GM23338 (cell line): ENCODE measurements around the gene NUP205. TPM values are rescaled to one million over a fixed set of nuclear protein-coding genes. Genes with fewer than 3 reads are reported as not detected.

Source experiments
- ATAC-seq: fragments of 200-7000 bp; cut with Tn5 transposase; 3 replicates; pipeline ENCODE4 v1.9.1; 2020
- DNase-seq: peaks from one replicate; pipeline ENCODE4 v3.0.0-alpha.2; 2015; ENCODE audit warnings: low spot score
- H2AFZ ChIP-seq: fragments of 200-600 bp; sonication (generic); 2 replicates; pipeline ENCODE4 v1.8.0; 2016; ENCODE audit warnings: antibody characterized with exemption, mild to moderate bottlenecking, moderate library complexity
- H3F3A ChIP-seq: fragments of 200-600 bp; sonication (generic); replicated peaks from 2 replicates; pipeline ENCODE4 v1.8.0; 2017; ENCODE audit warnings: antibody characterized with exemption, mixed run types, low read depth
- H3K27ac ChIP-seq: fragments of 200-600 bp; sonication (generic); 2 replicates; pipeline ENCODE4 v1.6.1; 2016; ENCODE audit warnings: low read depth
- H3K27me3 ChIP-seq: fragments of 200-600 bp; sonication (generic); 2 replicates; pipeline ENCODE4 v1.8.0; 2016; ENCODE audit warnings: mild to moderate bottlenecking, mixed run types, moderate library complexity; ENCODE audit not compliant: insufficient read depth
- H3K36me3 ChIP-seq: fragments of 200-600 bp; sonication (generic); 2 replicates; pipeline ENCODE4 v1.8.0; 2016; ENCODE audit warnings: mild to moderate bottlenecking; ENCODE audit not compliant: insufficient read depth
- H3K4me1 ChIP-seq: fragments of 200-600 bp; sonication (generic); 2 replicates; pipeline ENCODE4 v1.8.0; 2016; ENCODE audit warnings: mild to moderate bottlenecking, moderate library complexity; ENCODE audit not compliant: insufficient read depth
- H3K4me2 ChIP-seq: fragments of 200-600 bp; sonication (generic); 2 replicates; pipeline ENCODE4 v1.7.1; 2017; ENCODE audit warnings: mixed run types
- H3K4me3 ChIP-seq: fragments of 200-600 bp; sonication (generic); 2 replicates; pipeline ENCODE4 v1.6.1; 2016; ENCODE audit warnings: mixed run types
- H3K79me2 ChIP-seq: fragments of 200-600 bp; sonication (generic); replicated peaks from 2 replicates; pipeline ENCODE4 v1.8.0; 2017; ENCODE audit warnings: mild to moderate bottlenecking; ENCODE audit not compliant: insufficient read depth
- H3K9me2 ChIP-seq: fragments of 200-600 bp; sonication (generic); 2 replicates; pipeline ENCODE4 v1.8.0; 2017; ENCODE audit not compliant: insufficient read depth
- H4K20me1 ChIP-seq: fragments of 200-600 bp; sonication (generic); replicated peaks from 2 replicates; pipeline ENCODE4 v1.8.0; 2017; ENCODE audit warnings: mild to moderate bottlenecking; ENCODE audit not compliant: insufficient read depth
- H3K27ac Mint-ChIP-seq: 2 replicates; pipeline ENCODE4 v1.8.0; 2020; ENCODE audit warnings: inconsistent platforms, mild to moderate bottlenecking, moderate library complexity, mixed read lengths
- H3K27me3 Mint-ChIP-seq: 3 replicates; pipeline ENCODE4 v1.8.0; 2022; ENCODE audit warnings: low read depth, mild to moderate bottlenecking, moderate library complexity, mixed read lengths, inconsistent platforms; ENCODE audit not compliant: insufficient read depth, poor library complexity
- H3K36me3 Mint-ChIP-seq: 3 replicates; pipeline ENCODE4 v1.8.0; 2021; ENCODE audit warnings: low read depth, mild to moderate bottlenecking, inconsistent platforms, moderate library complexity, mixed read lengths
- H3K4me1 Mint-ChIP-seq: 3 replicates; pipeline ENCODE4 v1.8.0; 2020; ENCODE audit warnings: mild to moderate bottlenecking, inconsistent platforms, mixed read lengths
- H3K4me3 Mint-ChIP-seq: 3 replicates; pipeline ENCODE4 v1.8.0; 2021; ENCODE audit warnings: moderate library complexity, mild to moderate bottlenecking, inconsistent platforms, mixed read lengths
- H3K9me3 Mint-ChIP-seq: 3 replicates; pipeline ENCODE4 v1.8.0; 2020; ENCODE audit warnings: moderate library complexity, mild to moderate bottlenecking, inconsistent platforms, mixed read lengths
- CREB1 ChIP-seq: fragments of 250-450 bp; sonication (Bioruptor Pico); IDR thresholded peaks from 2 replicates; pipeline ENCODE4 v1.5.0; 2020; ENCODE audit warnings: low read depth, mild to moderate bottlenecking, moderate library complexity
- CTCF ChIP-seq, 2 experiments: fragments of 200-600 bp in 1 of 2; sonication (generic) in 1 of 2; conservative IDR thresholded peaks; 2 replicates each; pipeline versions ENCODE4 v1.5.1 to v1.6.1; 2016 to 2017; ENCODE audit warnings: antibody characterized with exemption in 2 of 2, low read depth in 2 of 2, mild to moderate bottlenecking in 2 of 2, moderate library complexity in 1 of 2
- ETS1 ChIP-seq: IDR thresholded peaks from 2 replicates; pipeline ENCODE4 v1.6.1; 2016; ENCODE audit warnings: antibody characterized with exemption
- EZH2 ChIP-seq: fragments of 200-600 bp; sonication (generic); IDR thresholded peaks from one replicate; pipeline ENCODE4 v1.8.0; 2017; ENCODE audit warnings: antibody characterized with exemption, mild to moderate bottlenecking, low read depth; ENCODE audit not compliant: unreplicated experiment
- POLR2AphosphoS5 ChIP-seq: IDR thresholded peaks from 2 replicates; pipeline ENCODE4 v1.6.1; 2016; ENCODE audit warnings: antibody characterized with exemption, low read depth
- REST ChIP-seq: IDR thresholded peaks from one replicate; pipeline ENCODE4 v1.6.1; 2018; ENCODE audit warnings: antibody characterized with exemption; ENCODE audit not compliant: unreplicated experiment
- ZNF331 ChIP-seq: fragments of 250-450 bp; sonication (Bioruptor Pico); IDR thresholded peaks from 2 replicates; pipeline ENCODE4 v1.5.0; 2020; ENCODE audit warnings: low read depth, mild to moderate bottlenecking, moderate library complexity
- polyA plus RNA-seq: library from polyadenylated mRNA; unstranded; fragments of >200 nt; fragmentation: Nextera tagmentation; extraction: Ambion mirVana; gene quantifications from 2 replicates; pipeline ENCODE4 v1.2.1, GENCODE V29; 2016
- total RNA-seq: library from RNA; depleted of rRNA; stranded (reverse); fragments of >200 nt; shearing (Covaris generic); gene quantifications from 2 replicates; pipeline ENCODE4 v1.2.3, GENCODE V29; 2014

Gene NUP205
- total and polyA plus RNA-seq, 2 experiments from 2014 or later = 150 to 212 TPM

- no peak for TF ChIP-seq ETS1
Observed at GRCh38 chr7:135525426-135525825, 32.3 kb upstream of the NUP205 start (continued).

- Mint-ChIP-seq H3K27ac (no peak overlapping the region), H3K9me3 (no peaks in the 10 kb centered on the region), H3K36me3 (no peaks in the 10 kb centered on the region), H3K4me3 (no peak overlapping the region), H3K4me1 (no peaks in the 10 kb centered on the region), H3K27me3 (peaks cover 3% of the 10 kb centered on the region)
- H3K27ac ChIP-seq = no peak overlapping the region
- no peaks in the 10 kb centered on the region for H4K20me1 ChIP-seq
- no peak overlapping the region for H3K4me2 ChIP-seq
- no peaks in the 10 kb centered on the region for H3K36me3 ChIP-seq
- H3K9me2 ChIP-seq = no peaks in the 10 kb centered on the region
- no peak for TF ChIP-seq ETS1
- no peak for TF ChIP-seq REST
- no peak for TF ChIP-seq CTCF (conservative IDR thresholded peaks at IDR 0.05; ENCODE audit: low read depth in 2 of 2)
- TF ChIP-seq EZH2 = no peak
- TF ChIP-seq CREB1 (CRISPR knock-in tag) = no peak
- TF ChIP-seq POLR2AphosphoS5 = no peak
- TF ChIP-seq ZNF331 = no peak
- no peaks in the 10 kb centered on the region for H3K79me2 ChIP-seq
- H3F3A ChIP-seq = no peaks in the 10 kb centered on the region
- H3K27me3 ChIP-seq = no peaks in the 10 kb centered on the region
- DNase-seq = no peak
- no peak for ATAC-seq
- H3K4me3 ChIP-seq = no peak overlapping the region
- H3K4me1 ChIP-seq = no peaks in the 10 kb centered on the region
- H2AFZ ChIP-seq = no peak overlapping the region
Observed at GRCh38 chr7:135527025-135527424, 30.7 kb upstream of the NUP205 start.
